ENCODE measurements around the gene AMHR2.

Gene AMHR2

GRCh38 chr12:53453953-53454640 is 30.4 kb downstream of the AMHR2 start:
- DNase-seq (ENCODE audit: low read depth) = no peak

GRCh38 chr12:53454707-53455106 is 31.1 kb downstream of the AMHR2 start:
- DNase-seq (ENCODE audit: low read depth) = no peak

- no peak for DNase-seq (ENCODE audit: low read depth)
These were observed 33.2 kb downstream of the AMHR2 start for GRCh38 chr12:53456654-53457366.

GRCh38 chr12:53459097-53459496 is 35.4 kb downstream of the AMHR2 start:
- no peak for DNase-seq (ENCODE audit: low read depth)

GRCh38 chr12:53461059-53461458 is 37.4 kb downstream of the AMHR2 start:
- no peak for DNase-seq (ENCODE audit: low read depth)

- DNase-seq (ENCODE audit: low read depth) = no peak
These were observed 37.9 kb downstream of the AMHR2 start for GRCh38 chr12:53461591-53461990.

GRCh38 chr12:53462935-53463334 is 39.3 kb downstream of the AMHR2 start:
- DNase-seq (ENCODE audit: low read depth) = no peak

- DNase-seq (ENCODE audit: low read depth) = no peak
These were observed 40.3 kb downstream of the AMHR2 start for GRCh38 chr12:53463802-53464560.

- no peak for DNase-seq (ENCODE audit: low read depth)
These were observed 41.2 kb downstream of the AMHR2 start for GRCh38 chr12:53464685-53465418.

- DNase-seq (ENCODE audit: low read depth) = no peak
These were observed 42.0 kb downstream of the AMHR2 start for GRCh38 chr12:53465679-53466078.

GRCh38 chr12:53466640-53467039 is 43.0 kb downstream of the AMHR2 start:
- no peak for DNase-seq (ENCODE audit: low read depth)

- DNase-seq (ENCODE audit: low read depth) = no peak
These were observed 43.4 kb downstream of the AMHR2 start for GRCh38 chr12:53467082-53467481.

GRCh38 chr12:53467880-53468279 is 44.2 kb downstream of the AMHR2 start:
- no peak for DNase-seq (ENCODE audit: low read depth)

- no peak for DNase-seq (ENCODE audit: low read depth)
These were observed 44.6 kb downstream of the AMHR2 start for GRCh38 chr12:53468282-53468681.

GRCh38 chr12:53472056-53472582 is 48.5 kb downstream of the AMHR2 start:
- no peak for DNase-seq (ENCODE audit: low read depth)

GRCh38 chr12:53474077-53474476 is 50.4 kb downstream of the AMHR2 start:
- no peak for DNase-seq (ENCODE audit: low read depth)

- no peak for DNase-seq (ENCODE audit: low read depth)
These were observed 51.2 kb downstream of the AMHR2 start for GRCh38 chr12:53474819-53475218.

- DNase-seq (ENCODE audit: low read depth) = no peak
These were observed 53.1 kb downstream of the AMHR2 start for GRCh38 chr12:53476769-53477209.

- no peak for DNase-seq (ENCODE audit: low read depth)
These were observed 55.2 kb downstream of the AMHR2 start for GRCh38 chr12:53478865-53479264.

GRCh38 chr12:53479331-53479730 is 55.7 kb downstream of the AMHR2 start:
- no peak for DNase-seq (ENCODE audit: low read depth)

GRCh38 chr12:53480491-53481442 is 57.1 kb downstream of the AMHR2 start:
- no peak for DNase-seq (ENCODE audit: low read depth)
